DMS153 treated with DMSO at 0.1 percent for 48 hours (cell line): ENCODE results near the gene KCNJ18.
"Not testable (repeated sequence)": the region's sequence is repeated elsewhere in the genome, so short reads cannot be mapped to it uniquely, and the experiment has no call there.

Experiments
- DNase-seq: peaks from one replicate; lab custom pipeline; 2025; ENCODE audit not compliant: unreplicated experiment; lab: John Stamatoyannopoulos, UW

KCNJ18 gene

DNA sequence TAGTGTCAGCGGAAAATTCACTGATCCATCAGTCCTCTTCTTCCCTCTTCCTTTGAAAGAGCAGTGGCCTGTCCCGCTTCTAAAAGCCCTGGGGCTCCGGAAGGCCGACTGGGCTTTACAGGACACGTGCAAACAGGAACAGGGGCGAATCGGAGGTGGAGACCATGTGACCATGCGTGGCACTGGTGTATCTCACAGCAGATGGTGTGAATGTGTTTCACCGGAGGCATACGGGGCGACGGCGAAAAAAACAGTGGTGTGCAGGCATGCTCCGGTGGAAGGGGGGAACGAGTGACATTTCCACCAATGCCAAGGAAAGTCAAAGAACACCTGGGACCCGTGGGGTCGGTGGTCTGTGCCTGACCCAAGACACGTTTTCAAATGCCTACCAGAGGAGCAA is 8.4 kb upstream of the KCNJ18 start:
- not testable (repeated sequence) for DNase-seq

DNA sequence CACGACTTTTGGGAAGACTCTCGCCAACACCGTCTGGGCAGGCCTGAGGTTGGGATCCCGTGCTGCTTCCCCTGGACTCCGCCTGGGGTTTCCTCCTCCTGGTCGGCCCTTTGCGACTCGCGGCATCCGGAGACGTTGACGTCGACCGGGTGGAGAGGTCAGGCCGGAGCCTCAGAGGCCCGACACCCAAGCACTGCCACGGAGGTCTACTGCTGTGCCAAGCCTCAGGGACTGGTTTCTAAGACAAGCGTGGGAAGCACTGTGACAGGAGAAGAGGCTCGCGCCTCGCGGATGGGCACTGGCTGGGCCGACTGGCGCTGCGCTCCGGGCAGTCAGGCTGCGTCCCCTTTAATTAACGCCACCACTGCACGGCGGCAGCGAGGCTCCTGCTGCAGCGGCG is 7.9 kb upstream of the KCNJ18 start:
- not testable (repeated sequence) for DNase-seq

DNA sequence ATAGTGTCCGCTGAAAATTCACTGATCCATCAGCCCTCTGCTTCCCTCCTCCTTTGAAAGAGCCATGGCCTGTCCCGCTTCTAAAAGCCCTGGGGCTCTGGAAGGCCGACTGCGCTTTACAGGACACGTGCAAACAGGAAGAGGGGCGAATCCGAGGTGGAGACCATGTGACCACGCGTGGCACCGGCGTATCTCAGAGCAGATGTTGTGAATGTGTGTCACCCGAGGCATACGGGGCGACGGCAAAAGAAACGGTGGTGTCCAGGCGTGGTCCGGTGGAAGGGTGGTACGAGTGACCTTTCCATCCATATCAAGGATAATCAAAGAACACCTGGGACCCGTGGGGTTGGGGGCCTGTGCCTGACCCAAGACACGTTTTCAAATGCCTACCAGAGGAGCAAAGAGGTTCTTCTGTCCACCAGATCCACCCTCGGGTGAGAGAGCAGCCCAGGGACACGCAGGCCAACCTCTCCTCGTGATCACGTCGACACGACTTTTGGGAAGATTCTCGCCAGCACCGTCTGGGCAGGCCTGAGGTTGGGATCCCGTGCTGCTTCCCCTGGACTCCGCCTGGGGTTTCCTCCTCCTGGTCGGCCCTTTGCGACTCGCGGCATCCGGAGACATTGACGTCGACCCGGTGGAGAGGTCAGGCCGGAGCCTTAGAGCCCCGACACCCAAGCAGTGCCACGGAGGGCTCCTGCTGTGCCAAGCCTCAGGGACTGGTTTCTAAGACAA is 7.1 kb upstream of the KCNJ18 start:
- DNase-seq, result not testable (repeated sequence)

DNA sequence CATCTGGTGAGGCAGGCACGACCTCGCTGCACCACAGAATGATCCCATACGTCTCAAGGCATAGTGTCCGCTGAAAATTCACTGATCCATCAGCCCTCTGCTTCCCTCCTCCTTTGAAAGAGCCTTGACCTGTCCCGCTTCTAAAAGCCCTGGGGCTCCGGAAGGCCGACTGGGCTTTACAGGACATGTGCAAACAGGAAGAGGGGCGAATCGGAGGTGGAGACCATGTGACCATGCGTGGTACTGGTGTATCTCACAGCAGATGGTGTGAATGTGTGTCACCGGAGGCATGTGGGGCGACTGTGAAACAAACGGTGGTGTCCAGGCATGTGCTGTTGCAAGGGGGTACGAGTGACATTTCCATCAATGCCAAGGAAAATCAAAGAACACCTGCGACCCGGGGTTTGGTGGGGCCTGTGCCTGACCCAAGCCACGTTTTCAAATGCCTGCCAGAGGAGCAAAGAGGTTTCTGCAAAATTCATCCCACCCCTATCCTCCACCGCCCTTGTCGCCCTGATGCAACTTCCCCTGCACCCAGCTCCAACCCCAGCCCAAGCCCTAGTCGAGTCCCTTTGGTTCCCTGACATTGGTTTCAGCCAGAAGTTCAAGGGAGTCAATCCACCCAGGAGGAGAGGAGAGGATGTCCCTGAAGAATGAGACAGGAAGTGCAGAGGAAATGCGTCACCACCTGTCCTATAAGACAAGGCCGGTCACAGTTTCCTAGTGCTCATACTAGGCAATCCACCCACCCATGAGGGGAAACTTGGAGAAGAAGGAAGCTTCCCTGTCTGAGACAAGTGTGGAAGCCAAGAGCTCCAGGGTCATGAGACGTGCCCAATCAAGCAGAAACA is 5.9 kb upstream of the KCNJ18 start:
- DNase-seq, result no peak

- DNase-seq, result no peak
Observed at GRCh38 chr17:21687136-21687953, 5.0 kb upstream of the KCNJ18 start.

- no peak for DNase-seq
Observed at GRCh38 chr17:21688293-21688949, 3.9 kb upstream of the KCNJ18 start.

- DNase-seq, result no peak
Observed at GRCh38 chr17:21689604-21690003, 2.7 kb upstream of the KCNJ18 start.

DNA sequence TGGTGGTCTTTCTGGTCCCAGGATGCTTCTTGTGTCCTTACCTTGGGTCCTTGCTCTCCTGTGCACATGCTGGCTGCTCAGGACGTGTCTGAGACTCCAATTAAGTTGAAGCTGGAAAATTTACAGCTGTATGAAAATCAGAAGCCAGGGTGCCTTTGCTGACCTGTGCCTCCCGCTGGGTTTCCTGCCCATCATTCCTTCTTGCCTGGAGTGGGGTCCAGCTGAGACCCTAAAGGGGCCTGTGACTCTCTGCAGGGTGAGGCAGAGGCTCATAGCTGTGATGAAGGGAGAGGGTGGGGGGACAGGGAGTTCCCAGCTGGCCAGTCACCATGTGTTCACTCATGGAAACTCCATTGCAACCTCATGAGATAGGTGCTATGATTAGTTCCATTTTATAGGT is 1.5 kb upstream of the KCNJ18 start:
- not testable (repeated sequence) for DNase-seq

DNA sequence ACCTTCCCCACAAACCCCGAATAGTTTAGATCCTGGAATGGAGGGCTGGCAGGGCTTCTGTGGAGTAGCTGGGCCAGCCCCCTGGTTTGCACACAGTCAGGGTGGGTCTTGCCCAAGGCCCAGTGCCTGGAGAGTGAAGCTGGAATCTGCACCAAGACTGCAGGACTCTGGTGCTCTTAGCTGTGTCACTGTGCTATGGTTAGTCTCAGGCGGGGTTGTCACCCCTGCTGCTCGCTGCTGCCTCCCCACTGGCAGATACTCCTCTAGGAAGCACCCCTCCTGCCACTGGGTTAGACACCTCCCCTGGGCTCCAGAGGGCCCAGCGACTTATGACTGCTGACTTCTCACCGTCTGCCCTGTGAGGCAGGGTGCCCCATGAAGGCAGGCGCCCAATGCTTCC is 842 bp upstream of the KCNJ18 start:
- DNase-seq, result not testable (repeated sequence)

DNA sequence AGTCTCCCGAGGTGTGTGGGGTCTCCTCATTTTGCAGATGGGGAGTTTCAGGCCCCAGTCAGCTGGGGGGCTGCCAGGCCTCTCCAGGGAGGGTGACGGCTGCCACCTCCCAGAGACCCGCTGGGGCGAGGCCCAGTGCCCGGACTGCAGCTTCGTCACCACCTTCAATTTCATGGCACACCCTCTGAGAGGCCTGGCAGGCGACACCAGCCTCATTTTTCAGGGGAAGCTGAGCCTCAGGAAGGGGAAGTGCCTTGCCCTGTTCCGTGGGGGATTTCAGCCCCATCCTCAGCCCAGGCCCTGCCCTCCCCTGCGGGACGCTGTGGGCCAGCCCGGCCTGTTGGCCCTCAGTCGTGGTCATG is 362 bp downstream of the KCNJ18 start:
- not testable (repeated sequence) for DNase-seq

DNA sequence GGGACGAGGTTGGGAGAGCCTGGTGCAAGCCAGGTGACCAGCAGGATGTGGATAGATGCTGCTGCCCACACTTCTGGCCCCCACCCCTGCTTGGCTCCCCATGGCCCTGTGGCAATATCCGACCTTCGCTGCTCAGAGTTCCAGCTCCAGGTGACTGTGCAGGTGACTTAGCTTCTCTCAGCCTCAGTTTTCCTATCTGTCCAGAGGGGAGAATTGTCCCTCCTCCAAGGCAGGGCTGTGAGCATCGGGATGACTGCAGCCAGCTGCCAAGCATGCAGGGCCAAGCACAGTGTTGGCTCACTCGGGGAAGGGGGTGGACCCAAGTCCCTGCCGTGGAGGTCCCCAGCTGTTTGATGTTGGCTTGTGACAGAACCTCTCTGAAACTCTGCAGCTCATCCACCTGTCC is 1.1 kb downstream of the KCNJ18 start:
- DNase-seq, result not testable (repeated sequence)

GRCh38 chr17:21693937-21694336 is 1.6 kb downstream of the KCNJ18 start:
- not testable (repeated sequence) for DNase-seq

GRCh38 chr17:21696227-21696626 is 3.9 kb downstream of the KCNJ18 start:
- not testable (repeated sequence) for DNase-seq

DNA sequence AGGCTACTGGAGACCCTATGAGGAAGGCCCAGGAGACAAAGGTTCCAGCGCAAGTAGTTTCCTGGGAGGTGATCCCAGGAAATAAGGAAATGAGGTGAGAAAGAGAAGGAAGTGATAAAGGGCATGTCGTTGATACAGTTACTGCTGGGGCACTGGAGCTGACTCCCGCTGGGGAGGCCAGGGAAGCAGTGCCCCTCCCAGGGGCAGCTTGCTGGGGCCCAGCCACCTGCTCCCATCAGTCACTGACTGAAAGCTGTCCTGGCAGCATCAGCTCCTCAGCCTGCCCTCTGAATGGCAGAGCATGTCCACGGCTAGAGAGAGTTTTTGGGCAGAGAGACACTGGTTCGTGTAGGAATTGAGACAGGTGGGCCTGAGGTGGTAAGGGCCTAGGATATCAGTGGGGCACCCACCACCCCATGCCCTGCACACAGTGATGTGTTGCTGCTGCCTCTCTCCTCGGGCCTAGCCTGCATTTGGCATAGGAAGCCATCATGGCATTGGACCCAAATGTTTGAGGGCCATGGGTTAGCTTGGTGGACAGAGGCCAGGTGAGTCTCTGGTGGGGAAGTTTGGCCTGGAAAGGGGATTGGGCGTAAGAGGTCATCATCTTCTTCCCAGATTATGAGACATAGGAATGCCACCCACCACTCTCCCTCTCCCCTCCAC is 4.7 kb downstream of the KCNJ18 start:
- DNase-seq, result not testable (repeated sequence)

GRCh38 chr17:21697508-21697860 is 5.2 kb downstream of the KCNJ18 start:
- DNase-seq, result not testable (repeated sequence)

GRCh38 chr17:21698437-21699075 is 6.2 kb downstream of the KCNJ18 start:
- not testable (repeated sequence) for DNase-seq

GRCh38 chr17:21699124-21699523 is 6.8 kb downstream of the KCNJ18 start:
- not testable (repeated sequence) for DNase-seq

DNA sequence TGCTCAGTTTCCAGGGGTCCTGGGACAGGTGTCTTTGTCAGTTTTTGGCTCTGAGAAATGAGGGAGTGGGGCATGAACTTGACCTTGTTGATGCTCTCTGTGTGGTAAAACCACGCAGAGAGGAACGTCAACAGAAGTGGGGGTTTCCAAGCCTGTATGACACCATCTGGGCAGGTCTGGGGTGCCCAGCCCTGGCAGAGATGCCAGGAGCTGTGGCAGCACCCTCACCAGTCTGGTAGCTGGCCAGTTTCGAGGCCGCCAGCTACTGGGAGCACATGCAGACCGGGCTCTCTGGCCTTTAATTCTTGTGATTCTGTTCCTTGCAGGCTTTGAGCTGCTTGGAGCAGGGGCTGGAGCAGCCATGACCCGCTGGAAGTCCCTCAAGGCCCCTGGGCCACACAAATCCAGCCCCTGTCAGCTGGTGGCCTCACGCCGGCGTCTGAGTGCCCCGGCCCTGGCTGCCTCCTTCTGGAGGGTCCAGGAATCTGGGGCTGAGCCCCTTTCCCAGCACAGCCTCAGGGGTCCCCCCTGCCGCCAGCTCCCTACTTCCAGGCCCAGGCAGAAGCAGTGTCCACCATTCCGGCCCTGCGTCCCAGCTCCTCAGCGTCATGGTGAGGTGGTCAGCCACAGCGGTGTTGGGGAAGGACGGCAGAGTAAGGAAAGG is 7.4 kb downstream of the KCNJ18 start:
- not testable (repeated sequence) for DNase-seq

DNA sequence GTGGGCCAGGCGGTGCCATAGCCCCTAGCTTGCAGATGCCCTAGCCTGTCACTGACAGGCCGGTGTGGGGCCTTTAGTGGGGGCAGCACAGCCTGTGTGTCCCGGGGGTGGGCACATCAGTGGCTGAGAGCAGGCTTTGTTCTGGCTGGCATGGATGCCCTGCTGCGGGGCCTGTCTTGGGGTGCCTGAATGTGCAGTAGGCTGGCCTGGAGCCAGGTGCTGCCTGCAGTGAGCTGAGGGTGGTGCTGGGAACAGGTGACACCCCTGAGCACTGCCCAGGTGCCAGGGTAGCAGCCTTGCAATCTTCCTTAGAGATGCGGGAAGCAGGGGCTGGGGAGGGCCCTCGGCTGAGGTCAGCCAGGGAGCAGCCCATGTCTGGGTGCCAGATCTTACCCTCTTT is 8.8 kb downstream of the KCNJ18 start:
- not testable (repeated sequence) for DNase-seq
